ENCODE measurements around the gene ARHGEF12.
"Not testable (repeated sequence)": the region's sequence is repeated elsewhere in the genome, so short reads cannot be mapped to it uniquely, and the experiment has no call there.

Gene ARHGEF12

GRCh38 chr11:120489799-120490198 lies 153.6 kb downstream of the ARHGEF12 start:
- in situ Hi-C loops (cut with MboI; ENCODE audit: low sequenced_read_pairs) = no loop called here

- in situ Hi-C loops (cut with MboI; ENCODE audit: low sequenced_read_pairs) = no loop called here
Observed at GRCh38 chr11:120492486-120492885, 156.3 kb downstream of the ARHGEF12 start.

GRCh38 chr11:120494595-120494994 lies 158.4 kb downstream of the ARHGEF12 start:
- in situ Hi-C loops (cut with MboI; ENCODE audit: low sequenced_read_pairs) = no loop called here

- in situ Hi-C loops (cut with MboI; ENCODE audit: low sequenced_read_pairs) = no loop called here
Observed at GRCh38 chr11:120499088-120499487, 162.9 kb downstream of the ARHGEF12 start.

DNA sequence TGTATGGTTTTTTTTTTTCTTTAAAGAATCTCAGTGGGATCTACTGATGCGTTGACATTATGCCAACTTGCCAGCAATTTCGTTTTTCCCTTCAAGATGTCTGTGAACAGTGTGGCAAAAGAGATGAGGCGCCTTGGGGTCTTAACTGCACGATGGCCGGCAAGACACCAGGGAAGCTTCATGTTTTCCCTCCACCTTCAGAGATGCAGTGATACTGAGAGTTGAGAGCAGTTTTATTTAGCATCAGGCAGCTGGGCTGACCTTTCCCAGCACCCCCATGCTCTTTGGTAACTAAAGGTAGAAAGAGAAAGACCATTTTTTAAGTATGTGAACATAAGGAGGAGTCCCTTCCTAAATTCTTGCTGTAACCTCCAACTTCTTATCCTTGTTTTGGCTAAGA lies 163.6 kb downstream of the ARHGEF12 start:
- in situ Hi-C loops (cut with MboI; ENCODE audit: low sequenced_read_pairs) = no loop called here

DNA sequence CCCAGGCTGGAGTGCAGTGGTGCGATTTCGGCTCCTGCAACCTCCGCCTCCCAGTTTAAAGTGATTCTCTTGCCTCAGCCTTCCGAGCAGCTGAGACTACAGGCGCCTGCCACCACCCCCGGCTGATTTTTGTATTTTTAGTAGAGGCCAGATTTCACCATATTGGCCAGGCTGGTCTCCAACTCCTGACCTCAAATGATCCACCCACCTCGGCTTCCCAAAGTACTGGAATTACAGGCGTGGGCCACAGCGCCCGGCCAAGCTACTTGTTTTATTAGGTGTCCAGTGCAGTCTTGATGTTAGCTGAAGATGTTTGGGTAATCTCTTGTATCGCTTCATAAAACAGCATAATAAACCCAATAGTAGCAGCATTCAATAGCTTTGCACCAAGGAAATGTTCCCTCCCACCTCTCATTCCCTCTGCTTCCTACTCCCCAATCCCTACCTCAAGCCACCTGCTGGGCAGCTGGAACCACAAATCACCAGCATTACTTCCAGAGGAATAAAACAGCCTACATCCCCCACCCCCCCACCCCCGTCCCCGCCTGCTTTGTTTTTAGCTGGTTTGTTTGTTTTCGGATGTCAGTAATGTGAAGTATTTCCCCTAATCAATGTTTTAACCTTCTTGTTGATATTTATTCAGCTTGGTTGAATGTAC lies 164.3 kb downstream of the ARHGEF12 start:
- in situ Hi-C loops (cut with MboI; ENCODE audit: low sequenced_read_pairs) = no loop called here

GRCh38 chr11:120501440-120501839 lies 165.2 kb downstream of the ARHGEF12 start:
- in situ Hi-C loops (cut with MboI; ENCODE audit: low sequenced_read_pairs) = no loop called here

GRCh38 chr11:120501976-120502755 lies 166.0 kb downstream of the ARHGEF12 start:
- in situ Hi-C loops (cut with MboI; ENCODE audit: low sequenced_read_pairs) = no loop called here

DNA sequence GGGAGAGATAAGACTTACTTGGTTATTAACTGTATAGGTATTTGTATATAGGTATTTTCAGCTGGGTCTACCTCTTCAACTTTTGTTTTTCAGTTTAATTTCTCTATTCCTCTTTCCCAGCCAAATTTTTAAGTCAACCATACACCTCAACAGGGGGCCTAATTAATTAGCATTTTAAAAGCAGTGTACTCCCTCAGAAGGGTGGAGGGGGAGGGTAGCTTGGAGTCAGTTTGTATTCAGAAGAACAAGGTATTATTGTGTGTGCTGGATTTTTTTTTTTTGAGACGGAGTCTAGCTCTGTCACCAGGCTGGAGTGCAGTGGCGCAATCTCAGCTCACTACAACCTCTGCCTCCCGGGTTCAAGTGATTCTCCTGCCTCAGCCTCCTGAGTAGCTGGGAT lies 167.3 kb downstream of the ARHGEF12 start:
- in situ Hi-C loops (cut with MboI; ENCODE audit: low sequenced_read_pairs) = not testable (repeated sequence)

- in situ Hi-C loops (cut with MboI; ENCODE audit: low sequenced_read_pairs) = no loop called here
Observed at GRCh38 chr11:120505801-120506425, 169.7 kb downstream of the ARHGEF12 start.

GRCh38 chr11:120509346-120510053 lies 173.3 kb downstream of the ARHGEF12 start:
- in situ Hi-C loops (cut with MboI; ENCODE audit: low sequenced_read_pairs) = no loop called here

GRCh38 chr11:120510406-120511115 lies 174.3 kb downstream of the ARHGEF12 start:
- in situ Hi-C loops (cut with MboI; ENCODE audit: low sequenced_read_pairs) = no loop called here

DNA sequence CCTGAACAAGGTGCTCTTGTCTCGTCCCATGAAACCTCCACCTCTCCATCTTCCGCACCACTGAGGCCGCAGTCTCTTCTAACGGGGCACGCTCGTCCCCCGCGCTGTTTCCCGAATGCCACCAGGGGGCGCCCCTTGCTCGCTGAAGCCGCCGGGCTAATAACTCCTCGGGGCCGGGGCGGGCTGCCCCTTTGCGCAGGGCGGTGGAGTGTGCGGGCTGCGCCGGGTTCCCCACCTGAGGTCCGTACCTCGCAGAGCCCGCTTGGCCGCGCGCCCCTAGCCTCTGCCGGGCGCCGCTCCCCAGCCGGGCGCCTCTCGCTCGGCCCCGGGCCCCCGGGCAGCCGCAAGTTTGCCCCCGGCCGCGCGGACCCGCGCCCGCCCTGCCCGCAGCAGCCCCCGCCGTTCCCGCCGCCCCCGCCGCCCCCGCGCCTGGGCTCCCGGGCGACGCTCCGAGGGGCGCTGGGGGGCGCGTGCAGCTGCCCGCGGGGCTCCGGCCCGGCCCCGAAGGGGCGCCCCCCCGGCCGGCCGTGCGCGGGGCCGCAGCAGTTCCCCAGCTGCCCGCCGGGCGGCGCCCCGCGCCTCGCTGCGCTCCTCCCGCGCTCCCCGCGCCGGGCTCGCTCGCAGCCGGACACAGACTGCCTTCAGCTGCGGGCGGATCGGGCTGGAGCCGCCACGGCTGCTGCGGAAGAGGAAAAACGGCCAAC lies 175.1 kb downstream of the ARHGEF12 start, which contains the start of gene GRIK4:
Gene GRIK4 (plus strand): TSS at position 633 of the 704 bp plus-strand sequence. CDS start 148,571 bp downstream, outside the sequence.
- in situ Hi-C loops (cut with MboI; ENCODE audit: low sequenced_read_pairs) = no loop called here

DNA sequence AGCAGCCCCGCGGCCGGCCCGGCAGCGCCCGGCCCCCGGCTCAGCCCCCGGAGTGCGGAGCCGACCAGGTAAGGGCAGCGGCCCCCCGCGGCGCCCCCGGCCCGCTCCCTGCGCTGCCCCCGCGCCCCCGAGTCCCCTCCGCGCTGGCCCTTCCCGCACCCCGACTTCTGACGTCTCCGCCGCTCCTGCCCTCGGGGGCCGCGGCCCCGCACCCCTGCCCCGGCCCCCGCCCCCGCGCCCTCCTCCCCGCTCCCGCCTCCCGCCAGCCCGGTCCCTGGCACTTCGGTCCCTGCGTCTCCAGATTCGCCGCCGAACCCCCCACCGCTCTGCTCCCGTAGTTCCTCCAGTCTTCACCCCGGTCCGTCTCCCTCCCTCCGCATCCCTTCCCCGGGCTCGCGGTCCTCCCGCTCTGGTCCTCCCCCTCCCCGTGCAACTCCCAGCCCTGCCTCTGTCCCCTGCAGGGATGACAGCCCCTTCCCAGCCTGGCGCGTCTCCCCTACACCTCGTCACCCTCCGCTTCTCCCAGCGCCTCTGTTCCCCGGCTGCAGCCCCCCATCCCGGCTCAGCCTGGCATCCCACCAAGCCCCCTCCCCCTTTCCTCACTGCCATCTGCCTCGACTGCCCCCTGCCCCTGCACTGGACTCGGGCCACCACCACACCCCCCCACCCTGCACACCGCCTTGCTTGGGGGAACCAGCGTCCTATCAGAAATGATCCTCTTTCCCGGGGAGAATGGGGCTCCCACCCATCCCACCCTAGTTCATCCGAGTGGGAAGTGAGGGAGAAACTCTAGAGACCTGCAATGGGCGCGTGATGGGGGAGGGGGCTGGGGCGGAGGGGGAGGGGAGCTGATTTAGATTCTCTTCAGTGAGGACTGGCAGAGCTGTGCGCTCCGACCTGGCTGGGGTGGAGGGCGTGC lies 175.9 kb downstream of the ARHGEF12 start:
- in situ Hi-C loops (cut with MboI; ENCODE audit: low sequenced_read_pairs) = no loop called here

GRCh38 chr11:120512739-120513435 lies 176.7 kb downstream of the ARHGEF12 start:
- in situ Hi-C loops (cut with MboI; ENCODE audit: low sequenced_read_pairs) = no loop called here

- in situ Hi-C loops (cut with MboI; ENCODE audit: low sequenced_read_pairs) = no loop called here
Observed at GRCh38 chr11:120513436-120514315, 177.5 kb downstream of the ARHGEF12 start.

DNA sequence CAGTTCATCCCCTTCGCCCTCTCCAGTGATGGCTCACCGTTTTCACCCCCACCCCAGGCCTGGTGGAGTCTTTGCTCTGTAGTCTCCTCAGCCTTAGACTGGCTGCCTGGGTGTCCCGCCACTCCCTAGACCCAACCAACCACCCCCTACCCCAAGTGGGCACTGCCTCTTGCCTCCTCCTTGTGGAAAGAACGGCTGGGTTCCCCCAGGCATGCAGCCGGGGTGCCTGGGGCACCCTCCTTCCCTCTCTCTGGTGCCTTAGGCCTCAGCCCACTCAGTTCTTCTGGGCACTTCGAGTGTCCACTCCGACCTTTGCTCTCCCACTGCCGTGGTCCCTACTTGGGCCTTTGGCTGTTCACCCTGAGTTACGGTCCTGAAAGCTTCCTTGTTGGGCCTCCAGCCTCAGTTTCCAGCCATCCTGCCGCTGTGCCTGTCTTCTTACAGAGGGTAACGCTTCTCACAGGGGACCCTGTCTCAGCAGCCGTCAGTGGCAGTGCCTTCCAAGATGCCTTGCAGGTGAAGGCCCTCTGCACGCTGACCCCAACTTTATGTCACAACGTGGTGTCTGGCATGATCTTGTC lies 178.4 kb downstream of the ARHGEF12 start:
- in situ Hi-C loops (cut with MboI; ENCODE audit: low sequenced_read_pairs) = no loop called here

Measured in HL-60/S4 treated with retinoic acid at 250 ng/mL for 4 days and 3 days (cell line).